HUDEP-2 (cell line): ENCODE results near the gene TMEM108.
A peak's percentile ranks its signal among the peaks of the same experiment; 100 is the strongest.

ENCODE experiments used
- DNase-seq, 76 experiments: peaks; one replicate each; lab custom pipeline; 2025; ENCODE audit not compliant: unreplicated experiment in 76 of 76; lab: John Stamatoyannopoulos, UW

The TMEM108 gene

GRCh38 chr3:133376810-133377209, 338.6 kb downstream of the TMEM108 start:
- DNase-seq: peak in 1 of 76 experiments; percentile 2

- DNase-seq: peak in 8 of 76 experiments; percentile 1 to 34 (median 6)
Observed at GRCh38 chr3:133377396-133377795, 339.2 kb downstream of the TMEM108 start.

- DNase-seq: no peak
Observed at GRCh38 chr3:133379926-133380325, 341.7 kb downstream of the TMEM108 start.

- DNase-seq: no peak
Observed at GRCh38 chr3:133380481-133381225, 342.5 kb downstream of the TMEM108 start.

GRCh38 chr3:133381346-133382109, 343.3 kb downstream of the TMEM108 start:
- DNase-seq: no peak

GRCh38 chr3:133383175-133383574, 345.0 kb downstream of the TMEM108 start:
- no peak for DNase-seq

GRCh38 chr3:133383741-133384140, 345.6 kb downstream of the TMEM108 start:
- DNase-seq: no peak

- peak in 33 of 76 experiments; percentile 2 to 51 (median 14) for DNase-seq
Observed at GRCh38 chr3:133384331-133385027, 346.3 kb downstream of the TMEM108 start.

GRCh38 chr3:133386876-133387275, 348.7 kb downstream of the TMEM108 start:
- no peak for DNase-seq

- DNase-seq: no peak
Observed at GRCh38 chr3:133387341-133387740, 349.1 kb downstream of the TMEM108 start.

- DNase-seq: no peak
Observed at GRCh38 chr3:133388696-133389395, 350.7 kb downstream of the TMEM108 start.

GRCh38 chr3:133390715-133391114, 352.5 kb downstream of the TMEM108 start:
- no peak for DNase-seq

GRCh38 chr3:133393204-133393603, 355.0 kb downstream of the TMEM108 start:
- no peak for DNase-seq

- DNase-seq: no peak
Observed at GRCh38 chr3:133393691-133394474, 355.7 kb downstream of the TMEM108 start.

- no peak for DNase-seq
Observed at GRCh38 chr3:133394561-133395311, 356.5 kb downstream of the TMEM108 start.

GRCh38 chr3:133396906-133397305, 358.7 kb downstream of the TMEM108 start:
- DNase-seq: no peak

- no peak for DNase-seq
Observed at GRCh38 chr3:133400006-133400515, 361.9 kb downstream of the TMEM108 start, which contains the start of gene BFSP2. BFSP2 (plus strand) TSS chr3:133400056; CDS start chr3:133400084, 28 bp downstream.

GRCh38 chr3:133401374-133402135, 363.4 kb downstream of the TMEM108 start:
- no peak for DNase-seq
